A549 (cell line): ENCODE results near the gene DOCK1. TPM values are rescaled to one million over a fixed set of nuclear protein-coding genes. Genes with fewer than 3 reads are reported as not detected.

Experiments
- ATAC-seq, 2 experiments: fragments of 200-7000 bp in 1 of 2; fragments of >200 bp in 1 of 2; cut with Nextera tagmentation in 1 of 2; cut with Tn5 transposase in 1 of 2; 3 replicates each; pipeline versions ENCODE4 v1.8.0 to v1.9.1; 2018 to 2020; ENCODE audit warnings: mild to moderate bottlenecking in 1 of 2, moderate library complexity in 1 of 2
- CTCF ChIA-PET: fragments of 300-600 bp; sonication (Branson Sonifier 250); formaldehyde crosslinking; extraction: SDS; loops from one replicate; lab custom pipeline; 2021; ENCODE audit warnings: antibody characterized with exemption, inconsistent platforms; lab: Yijun Ruan, JAX
- POLR2A ChIA-PET: fragments of 350-600 bp; formaldehyde crosslinking; extraction: SDS; loops from one replicate; lab custom pipeline; 2021; ENCODE audit warnings: antibody characterized with exemption, inconsistent platforms; lab: Yijun Ruan, JAX
- DNase-seq, 2 experiments: peaks; one replicate each; pipeline versions ENCODE4 v3.0.0 to v3.0.0-alpha.2; 2011 to 2016; ENCODE audit warnings: low read depth in 1 of 2, low spot score in 1 of 2
- FAIRE-seq: peaks from 2 replicates; lab custom pipeline; 2011; peaks lifted over from hg19 to GRCh38; lab: Jason Lieb, UNC
- H3K27ac ChIP-seq, 2 experiments: fragments of >200 bp; sonication (Bioruptor Twin); formaldehyde crosslinking; 3 replicates each; pipeline ENCODE4 v1.5.1; 2016 to 2017
- H3K4me1 ChIP-seq: fragments of >200 bp; sonication (Bioruptor Twin); formaldehyde crosslinking; 3 replicates; pipeline ENCODE4 v1.6.1; 2016
- H3K4me2 ChIP-seq: fragments of >200 bp; sonication (Bioruptor Twin); formaldehyde crosslinking; 3 replicates; pipeline ENCODE4 v1.6.1; 2016
- H3K4me3 ChIP-seq: fragments of >200 bp; sonication (Bioruptor Twin); formaldehyde crosslinking; 3 replicates; pipeline ENCODE4 v1.5.1; 2016
- H3K9me3 ChIP-seq: fragments of >200 bp; sonication (Bioruptor Twin); formaldehyde crosslinking; 3 replicates; pipeline ENCODE4 v1.6.1; 2016
- ATOH8 ChIP-seq: fragments of 250-450 bp; sonication (Bioruptor Pico); IDR thresholded peaks from 2 replicates; pipeline ENCODE4 v1.5.0; 2020; ENCODE audit warnings: low read depth, mild to moderate bottlenecking, moderate library complexity
- BHLHE40 ChIP-seq: IDR thresholded peaks from 2 replicates; pipeline ENCODE4 v1.6.1; 2012; ENCODE audit warnings: low read depth, low read length, inconsistent platforms
- CEBPB ChIP-seq, 2 experiments: fragments of >200 bp in 1 of 2; sonication (Bioruptor Twin) in 1 of 2; formaldehyde crosslinking in 1 of 2; IDR thresholded peaks; 2 replicates each; pipeline ENCODE4 v1.6.1; 2012 to 2016
- CHD2 ChIP-seq: fragments of 150-350 bp; IDR thresholded peaks from 2 replicates; pipeline ENCODE4 v1.6.1; 2014; ENCODE audit warnings: low read length; ENCODE audit not compliant: partially characterized antibody
- CTCF ChIP-seq: fragments of >200 bp; sonication (Bioruptor Twin); formaldehyde crosslinking; IDR thresholded peaks from 3 replicates; pipeline ENCODE4 v1.5.1; 2016
- E2F6 ChIP-seq: IDR thresholded peaks from 2 replicates; pipeline ENCODE4 v1.6.1; 2012; ENCODE audit warnings: low read depth, borderline replicate concordance
- ESRRA ChIP-seq: fragments of 150-350 bp; IDR thresholded peaks from 2 replicates; pipeline ENCODE4 v1.6.1; 2014; ENCODE audit warnings: mild to moderate bottlenecking, low read length, borderline replicate concordance
- HDAC2 ChIP-seq: fragments of 200-600 bp; sonication (generic); IDR thresholded peaks from 2 replicates; pipeline ENCODE4 v1.6.1; 2016
- HMGXB4 ChIP-seq: fragments of 250-450 bp; sonication (Bioruptor Pico); IDR thresholded peaks from 2 replicates; pipeline ENCODE4 v1.5.0; 2021; ENCODE audit warnings: mild to moderate bottlenecking, moderate library complexity, borderline replicate concordance
- JUNB ChIP-seq: fragments of >200 bp; sonication (Bioruptor Twin); formaldehyde crosslinking; IDR thresholded peaks from 2 replicates; pipeline ENCODE4 v1.6.1; 2016
- NFE2L2 ChIP-seq: fragments of 150-350 bp; conservative IDR thresholded peaks from 2 replicates; pipeline ENCODE4 v1.6.1; 2014; ENCODE audit warnings: low read length
- PBX3 ChIP-seq: IDR thresholded peaks from 2 replicates; pipeline ENCODE4 v1.6.1; 2012
- REST ChIP-seq: fragments of 200-600 bp; sonication (generic); IDR thresholded peaks from 2 replicates; pipeline ENCODE4 v1.6.1; 2016; ENCODE audit warnings: antibody characterized with exemption, mild to moderate bottlenecking, moderate library complexity
- SMC3 ChIP-seq: fragments of >200 bp; sonication (Bioruptor Twin); formaldehyde crosslinking; IDR thresholded peaks from 3 replicates; pipeline ENCODE4 v1.6.1; 2018; ENCODE audit warnings: inconsistent platforms
- TFCP2L1 ChIP-seq: fragments of 250-450 bp; sonication (Bioruptor Pico); IDR thresholded peaks from 2 replicates; pipeline ENCODE4 v1.5.0; 2021; ENCODE audit warnings: mild to moderate bottlenecking
- TP53 ChIP-seq: fragments of 250-450 bp; sonication (Bioruptor Pico); IDR thresholded peaks from 2 replicates; pipeline ENCODE4 v1.5.0; 2021; ENCODE audit warnings: mild to moderate bottlenecking, moderate library complexity
- ZFP36 ChIP-seq: fragments of 450-650 bp; IDR thresholded peaks from 2 replicates; pipeline ENCODE4 v1.6.1; 2014; ENCODE audit warnings: borderline replicate concordance; ENCODE audit not compliant: partially characterized antibody
- ZSCAN20 ChIP-seq: fragments of 250-450 bp; sonication (Bioruptor Pico); IDR thresholded peaks from 2 replicates; pipeline ENCODE4 v1.8.0; 2022; ENCODE audit warnings: mild to moderate bottlenecking, moderate library complexity
- WGBS: methylation state at CpG from one replicate; pipeline ENCODE4 v1.1.6; 2017; ENCODE audit errors: missing lambda C conversion rate; 5-methylcytosine and 5-hydroxymethylcytosine counted together
- polyA plus RNA-seq, 4 experiments: library from polyadenylated mRNA; depleted of rRNA in 3 of 4; stranded (reverse); fragments of >200 nt; fragmentation: RNase III in 1 of 4; extraction: RNeasy Plus Mini Kit Qiagen cat#74134 plus additional on column Dnase treatment in 1 of 4; gene quantifications; 2 replicates in 3 of 4; 3 replicates in 1 of 4; pipeline ENCODE4 v1.2.3, GENCODE V29; 2011 to 2017

DOCK1 gene
- polyA plus RNA-seq, 2 of the 4 experiments (the other 2 are of a cell fraction): 22.6 to 28.2 TPM

- TF ChIP-seq CEBPB (IDR thresholded peaks at IDR 0.05): no peak
- no peak for TF ChIP-seq ESRRA
- no peak for TF ChIP-seq ZFP36
- no peak for TF ChIP-seq ZSCAN20 (CRISPR knock-in tag)
- TF ChIP-seq SMC3: no peak
- TF ChIP-seq TP53 (CRISPR knock-in tag): no peak
- no peak for TF ChIP-seq E2F6
- no peak for TF ChIP-seq ATOH8 (CRISPR knock-in tag)
- no peak for TF ChIP-seq HDAC2
- no peak for TF ChIP-seq REST
- 0 out of 3 replicates have a peak, but pooled peaks cover 2% of the 10 kb centered on the region for H3K9me3 ChIP-seq
- H3K4me3 ChIP-seq: no peak overlapping the region
- H3K4me2 ChIP-seq: no peak overlapping the region
- 91% methylated on average over 7 of the region's 7 CpGs for WGBS
- ATAC-seq (no peak), DNase-seq (no peak), FAIRE-seq (no peak)
- H3K4me1 ChIP-seq: no peaks in the 10 kb centered on the region
- no peak overlapping the region for H3K27ac ChIP-seq
- CTCF ChIA-PET: interaction anchor here (0.5 to 1.2 kb wide), 2 partner anchors 13 to 19 kb away, joined by 4 read pairs; no protein-coding TSS in a partner anchor
- POLR2A ChIA-PET: no interaction called here
Observed at GRCh38 chr10:127262606-127263005, 357.4 kb downstream of the DOCK1 start.

- DNase-seq: no peak
- Histone ChIP-seq H3K9me3 (0 out of 3 replicates have a peak, but pooled peaks cover 2% of the 10 kb centered on the region), H3K4me1 (no peaks in the 10 kb centered on the region), H3K27ac (no peak overlapping the region), H3K4me2 (no peak overlapping the region), H3K4me3 (no peak overlapping the region)
- no peak for ATAC-seq
- CTCF ChIA-PET: no interaction called here
- 56% methylated on average over 3 of the region's 3 CpGs for WGBS
- TF ChIP-seq BHLHE40: no peak
- TF ChIP-seq HMGXB4 (CRISPR knock-in tag): no peak
- no peak for TF ChIP-seq NFE2L2
- no peak for TF ChIP-seq TFCP2L1 (CRISPR knock-in tag)
- no peak for TF ChIP-seq ESRRA
- FAIRE-seq: no peak
- POLR2A ChIA-PET: no interaction called here
Observed at GRCh38 chr10:127265288-127265687, 360.1 kb downstream of the DOCK1 start.

GRCh38 chr10:127266431-127266830 lies 361.2 kb downstream of the DOCK1 start:
- WGBS: 100% methylated on average over 2 of the region's 2 CpGs
- CTCF ChIA-PET: no interaction called here
- DNase-seq (no peak), FAIRE-seq (no peak), ATAC-seq (no peak)
- Histone ChIP-seq H3K4me3 (no peak overlapping the region), H3K4me2 (no peak overlapping the region), H3K9me3 (no peaks in the 10 kb centered on the region), H3K27ac (no peak overlapping the region), H3K4me1 (no peaks in the 10 kb centered on the region)
- TF ChIP-seq HDAC2 (no peak), JUNB (no peak), TP53 (CRISPR knock-in tag) (no peak), CHD2 (no peak), CTCF (no peak), PBX3 (no peak)
- TF ChIP-seq, all 56 proteins: peak for 0
- POLR2A ChIA-PET: no interaction called here
